ENCODE measurements around the gene NPPA. TPM values are rescaled to one million over a fixed set of nuclear protein-coding genes. Genes with fewer than 3 reads are reported as not detected.

The NPPA gene
- total RNA-seq, 2 experiments from 2014 or later: not detected

GRCh38 chr1:11891433-11892186 lies 44.0 kb upstream of the NPPA start:
- intact Hi-C loops (cut with micrococcal nuclease; ENCODE audit: unreplicated experiment): no loop called here
- H3K9me3 ChIP-seq (ENCODE audit: low read length): no peaks in the 10 kb centered on the region
- H3K27ac ChIP-seq (ENCODE audit: low read depth, low read length, poor library complexity, severe bottlenecking): no peak overlapping the region
- CTCF ChIA-PET (ENCODE audit: unreplicated experiment): interaction anchor here (0.6 to 1.7 kb wide), 4 partner anchors 14 to 242 kb away, joined by 3 to 6 read pairs (median 3); no protein-coding TSS in a partner anchor
- H3K36me3 ChIP-seq (ENCODE audit: insufficient read depth, low read length): no peaks in the 10 kb centered on the region
- POLR2A ChIA-PET: interaction anchor here (0.6 to 2.5 kb wide), 2 partner anchors 16 to 174 kb away, joined by 3 to 10 read pairs; no protein-coding TSS in a partner anchor
- H3K79me2 ChIP-seq (ENCODE audit: insufficient read depth, low read depth, low read length): no peaks in the 10 kb centered on the region
- H2AFZ ChIP-seq (ENCODE audit: low read length): no peak overlapping the region
- no peaks in the 10 kb centered on the region for H3K4me1 ChIP-seq (ENCODE audit: insufficient read depth, low read length, poor library complexity, severe bottlenecking)
- no peak overlapping the region for H3K4me2 ChIP-seq (ENCODE audit: low read length)
- H4K20me1 ChIP-seq (ENCODE audit: insufficient read depth, low read length): no peaks in the 10 kb centered on the region
- no peak for TF ChIP-seq CTCF (conservative IDR thresholded peaks at IDR 0.05; ENCODE audit: low read length)
- TF ChIP-seq EZH2phosphoT487 (IDR thresholded peaks at IDR 0.05; ENCODE audit: borderline replicate concordance, low read depth, low read length): no peak
- no peak overlapping the region for H3K4me3 ChIP-seq (ENCODE audit: low read depth, low read length, poor library complexity, severe bottlenecking)
- H3K9me2 ChIP-seq (ENCODE audit: insufficient read depth, low read length): no peaks in the 10 kb centered on the region
- no peak for DNase-seq (ENCODE audit: low spot score)
- no TSS peak for BruUV-seq (replicated peaks)

- ChIA-PET POLR2A (no interaction called here), CTCF (ENCODE audit: unreplicated experiment) (no interaction called here)
- H2AFZ ChIP-seq (ENCODE audit: low read length): no peak overlapping the region
Observed at GRCh38 chr1:11888877-11889208, 41.3 kb upstream of the NPPA start.

More at GRCh38 chr1:11888877-11889208, 41.3 kb upstream of the NPPA start:
- TF ChIP-seq EZH2phosphoT487 (IDR thresholded peaks at IDR 0.05; ENCODE audit: borderline replicate concordance, low read depth, low read length) (no peak), CTCF (conservative IDR thresholded peaks at IDR 0.05; ENCODE audit: low read length) (no peak)
- Histone ChIP-seq H4K20me1 (ENCODE audit: insufficient read depth, low read length) (no peaks in the 10 kb centered on the region), H3K79me2 (ENCODE audit: insufficient read depth, low read depth, low read length) (no peaks in the 10 kb centered on the region), H3K4me2 (ENCODE audit: low read length) (no peak overlapping the region), H3K4me1 (ENCODE audit: insufficient read depth, low read length, poor library complexity, severe bottlenecking) (no peaks in the 10 kb centered on the region), H3K27ac (ENCODE audit: low read depth, low read length, poor library complexity, severe bottlenecking) (no peak overlapping the region), H3K4me3 (ENCODE audit: low read depth, low read length, poor library complexity, severe bottlenecking) (no peak overlapping the region), H3K36me3 (ENCODE audit: insufficient read depth, low read length) (no peaks in the 10 kb centered on the region), H3K9me2 (ENCODE audit: insufficient read depth, low read length) (no peaks in the 10 kb centered on the region), H3K9me3 (ENCODE audit: low read length) (no peaks in the 10 kb centered on the region)
- BruUV-seq (replicated peaks): no TSS peak
- intact Hi-C loops (cut with micrococcal nuclease; ENCODE audit: unreplicated experiment): no loop called here
- no peak for DNase-seq (ENCODE audit: low spot score)
